Activated CD8-positive, alpha-beta memory T cell treated with anti-CD3 and anti-CD28 coated beads for 1 hour (primary cell): ENCODE measurements around the gene TFEB.

Experiments
- DNase-seq, 2 donors: peaks; one replicate each; pipeline ENCODE4 v3.0.0-alpha.2; 2020; ENCODE audit warnings: low read depth in 1 of 2; ENCODE audit errors: extremely low read depth in 1 of 2

TFEB gene

DNA sequence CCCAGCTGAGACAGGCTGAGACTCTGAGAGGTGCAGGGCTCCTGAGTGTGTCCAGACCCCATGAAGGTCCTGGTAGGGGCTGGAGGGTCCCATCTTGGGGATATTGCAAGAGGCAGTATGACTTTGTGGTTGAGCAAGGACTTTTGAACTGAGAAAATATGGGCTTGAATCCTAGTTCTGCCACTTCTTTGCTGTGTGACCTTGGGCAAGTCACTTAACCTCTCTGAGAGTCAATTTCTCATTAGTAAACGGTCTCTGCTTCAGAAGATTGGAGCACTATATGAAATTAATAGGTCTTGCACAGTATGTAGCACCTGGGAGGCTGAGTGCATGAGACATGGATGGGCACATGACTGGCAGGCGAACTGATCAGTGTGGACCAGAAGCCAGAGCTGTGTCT, 42.7 kb downstream of the TFEB start:
- no peak for DNase-seq

DNA sequence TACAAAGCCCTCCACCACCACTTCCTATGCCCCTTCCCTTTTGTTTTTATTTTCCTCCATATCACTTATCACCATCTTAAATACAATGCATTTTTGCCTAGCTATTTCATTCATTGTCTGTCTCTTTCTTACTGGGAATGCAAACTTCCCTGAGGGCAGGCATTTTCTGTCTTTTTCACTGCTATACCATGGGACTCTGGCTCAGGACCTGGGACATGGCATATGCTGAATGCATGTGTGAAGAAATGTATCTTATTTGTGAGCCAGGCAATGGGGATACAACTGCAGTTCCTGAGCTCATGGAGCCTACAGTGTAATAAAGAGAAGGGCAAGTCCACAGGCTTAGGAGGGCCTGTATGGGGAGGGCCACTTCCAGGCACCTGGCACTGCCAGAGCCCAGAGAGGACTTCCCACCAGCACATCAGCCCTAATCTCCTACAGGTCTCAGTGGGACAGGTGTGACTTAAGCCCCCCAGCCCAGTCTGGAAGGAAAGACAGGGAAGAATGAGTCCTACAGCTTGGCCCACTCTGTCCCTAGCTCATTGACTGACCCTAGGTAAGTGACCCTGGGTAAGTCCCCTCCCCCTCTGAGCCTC, 43.2 kb downstream of the TFEB start:
- no peak for DNase-seq

DNA sequence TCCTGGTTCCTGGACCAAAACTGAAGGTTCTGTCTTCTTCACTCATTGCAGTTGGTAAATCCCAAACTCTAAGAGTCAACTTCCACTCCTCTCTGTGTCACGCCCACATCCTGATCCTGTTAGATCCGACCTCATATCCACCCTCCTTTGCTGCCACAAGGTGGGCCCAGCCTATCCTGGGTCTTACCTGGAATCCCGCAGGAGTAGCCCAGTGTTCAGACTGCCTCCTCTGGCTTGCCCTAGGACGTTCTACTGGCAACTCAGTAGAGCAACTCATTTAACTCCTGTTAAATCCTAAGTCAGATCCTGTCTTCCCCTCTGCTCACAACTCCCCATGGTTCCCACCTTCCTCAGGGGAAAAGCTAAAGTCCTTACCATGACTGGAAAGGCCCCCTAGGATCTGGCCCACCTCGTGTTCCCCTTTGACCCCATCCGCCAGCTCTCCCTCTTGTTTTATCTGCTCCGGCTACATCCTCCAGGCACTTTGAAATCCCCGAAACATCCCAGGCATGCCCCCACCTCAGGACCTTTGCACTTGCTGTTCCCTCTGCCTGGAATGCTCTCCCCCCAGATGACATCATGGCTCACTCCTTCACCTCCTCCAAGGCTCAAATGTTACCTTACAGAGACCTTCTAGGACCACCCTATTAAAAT, 43.9 kb downstream of the TFEB start:
- no peak for DNase-seq

DNA sequence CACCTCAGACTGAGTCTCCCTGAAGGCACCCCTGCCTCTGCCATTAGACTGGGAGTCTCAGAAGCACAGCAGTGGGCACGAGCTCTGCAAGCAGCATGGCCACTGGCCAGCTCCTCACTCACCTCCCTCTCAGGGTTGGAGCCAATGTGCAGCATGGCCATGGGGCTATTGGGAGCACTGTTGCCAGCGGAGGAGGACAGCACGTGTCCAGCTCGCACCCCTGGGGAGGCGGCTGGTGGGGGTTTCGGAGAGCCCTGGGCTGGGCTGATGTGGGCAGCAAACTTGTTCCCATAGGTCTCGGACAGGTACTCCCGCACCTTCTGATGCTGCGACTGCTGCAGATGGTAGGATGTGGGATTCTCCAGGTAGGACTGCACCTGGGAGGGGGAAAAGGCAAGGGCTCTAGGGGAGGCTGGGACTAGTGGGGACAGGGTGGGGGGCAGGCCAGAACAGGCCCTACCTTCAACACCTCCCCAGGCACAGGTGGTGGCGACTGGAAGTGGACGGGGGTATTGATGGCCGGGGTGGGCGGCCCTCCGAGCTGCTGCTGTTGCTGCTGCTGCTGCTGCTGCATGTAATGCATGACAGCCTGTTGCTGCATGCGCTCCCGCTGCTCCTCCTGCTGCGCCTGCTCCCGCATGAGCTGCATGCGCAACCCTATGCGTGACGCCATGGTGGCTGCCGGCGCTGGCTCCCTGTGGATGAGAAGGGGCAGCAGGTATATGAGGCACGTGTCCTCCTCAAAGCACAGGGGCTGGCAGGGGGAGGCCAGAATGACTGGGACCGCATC, 44.7 kb downstream of the TFEB start:
- no peak for DNase-seq

GRCh38 chr6:41689171-41690008, 46.0 kb downstream of the TFEB start:
- DNase-seq = no peak

GRCh38 chr6:41688256-41688965, 47.0 kb downstream of the TFEB start:
- no peak for DNase-seq

DNA sequence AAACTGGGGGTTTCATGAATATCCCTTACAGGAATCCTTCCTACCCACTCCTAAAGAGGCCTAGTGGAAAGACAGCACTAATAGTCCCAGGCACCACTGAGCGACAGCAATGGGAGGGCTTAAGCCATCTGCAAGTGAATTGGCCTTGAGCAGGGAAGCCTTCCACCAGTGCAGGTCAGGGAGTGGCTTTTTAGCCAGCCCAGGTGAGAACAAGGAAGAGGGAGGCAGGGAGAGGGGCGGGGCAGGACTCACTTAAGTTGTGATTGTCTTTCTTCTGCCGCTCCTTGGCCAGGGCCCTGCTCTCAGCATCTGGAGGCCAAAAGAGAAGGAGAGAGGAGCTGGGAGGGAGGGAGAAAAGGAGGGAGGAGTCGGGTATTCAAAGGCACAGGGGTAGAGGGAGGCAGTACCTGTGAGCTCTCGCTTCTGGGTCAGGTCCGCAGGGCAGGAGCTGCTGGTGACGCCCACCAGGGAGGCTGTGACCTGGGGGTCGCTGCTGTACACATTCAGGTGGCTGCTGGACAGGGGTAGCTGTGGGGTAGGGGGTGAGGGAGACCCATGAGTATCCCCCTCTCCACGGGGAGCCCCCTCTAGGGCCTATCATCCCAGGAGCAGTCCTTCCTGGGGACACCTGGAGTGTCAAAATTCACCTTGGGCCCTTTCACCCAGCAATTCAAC, 47.8 kb downstream of the TFEB start:
- DNase-seq = no peak

GRCh38 chr6:41685641-41686380, 49.6 kb downstream of the TFEB start:
- DNase-seq = no peak

- no peak for DNase-seq
Observed at GRCh38 chr6:41684311-41685180, 50.9 kb downstream of the TFEB start.

- DNase-seq = peak; percentile 42 to 74
Observed at GRCh38 chr6:41683523-41684310, 51.7 kb downstream of the TFEB start.

DNA sequence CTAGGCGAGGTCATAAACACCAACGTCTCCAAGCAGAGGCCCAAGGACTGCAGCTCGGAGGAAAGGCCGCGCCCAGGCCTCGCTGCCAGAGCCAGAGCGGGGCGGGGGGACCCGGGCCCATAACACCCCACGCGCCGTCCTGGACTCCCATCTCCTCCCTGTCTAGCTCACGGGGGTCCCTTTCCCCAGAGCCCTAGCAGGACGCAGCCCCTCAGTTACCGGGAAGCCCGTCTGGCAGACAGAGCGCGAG, 52.2 kb downstream of the TFEB start:
- no peak for DNase-seq

GRCh38 chr6:41682497-41683272, 52.7 kb downstream of the TFEB start:
- no peak for DNase-seq

GRCh38 chr6:41682056-41682477, 53.3 kb downstream of the TFEB start:
- DNase-seq = peak; percentile 39 to 42

DNA sequence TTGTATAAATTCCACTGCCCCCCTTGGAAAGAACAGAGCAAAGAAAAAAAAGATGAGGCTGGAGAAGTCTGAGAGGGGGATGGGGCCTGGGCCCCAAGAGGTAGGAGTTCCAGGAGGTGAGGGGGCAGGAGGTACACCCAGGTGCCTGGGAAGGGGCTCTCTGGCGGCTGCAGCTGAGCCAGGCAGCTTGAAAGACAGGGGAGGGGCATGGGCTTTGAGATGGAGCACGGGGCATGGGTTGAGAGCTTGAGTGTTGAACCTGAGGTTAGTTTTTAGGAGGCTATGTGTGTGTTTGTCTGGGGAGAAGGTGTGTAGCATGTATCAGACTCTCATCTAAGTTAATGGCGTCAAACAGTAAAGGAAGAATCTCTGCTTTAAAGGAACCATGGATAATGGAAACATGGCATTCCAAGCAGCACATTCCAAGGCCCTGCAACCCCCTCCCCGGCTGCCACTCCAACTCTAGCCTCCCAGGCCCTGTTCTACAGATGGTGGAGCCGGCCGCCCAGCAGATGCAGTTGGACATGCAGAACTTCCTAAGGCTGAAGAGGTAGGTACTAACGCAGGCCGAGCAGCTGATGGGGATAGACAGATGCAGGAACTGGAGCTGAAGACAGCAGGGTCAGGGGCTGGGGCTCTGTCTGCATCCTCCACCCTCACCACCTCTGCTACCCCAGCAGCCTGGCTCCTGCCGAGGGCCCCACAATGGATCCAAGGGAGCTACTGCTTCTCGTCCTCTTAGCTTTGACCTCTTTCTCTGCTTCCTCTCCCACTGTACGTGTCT, 55.0 kb downstream of the TFEB start:
- no peak for DNase-seq

DNA sequence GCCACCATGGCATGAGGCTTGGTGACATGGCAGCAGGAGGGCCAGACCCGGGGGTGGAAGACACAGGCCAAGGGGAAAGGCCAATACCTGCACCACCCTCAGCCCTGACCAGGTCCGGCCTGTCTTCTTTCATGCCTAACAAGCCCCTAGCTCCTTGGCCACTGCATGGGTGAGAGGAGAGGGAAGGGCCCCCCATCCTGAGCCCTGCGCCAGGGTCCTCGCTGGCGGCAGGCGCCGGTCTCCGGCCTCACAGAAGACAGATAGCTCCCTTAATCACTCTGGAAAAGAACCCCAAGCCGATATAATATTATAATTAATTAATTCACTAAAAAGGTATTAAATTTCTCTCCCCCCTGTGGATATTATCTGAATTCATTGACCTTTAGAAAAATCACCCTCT, 55.7 kb downstream of the TFEB start:
- DNase-seq = no peak

- no peak for DNase-seq
Observed at GRCh38 chr6:41678511-41679084, 56.8 kb downstream of the TFEB start.
